ENCODE measurements around the gene CYP26B1. TPM values are rescaled to one million over a fixed set of nuclear protein-coding genes. Genes with fewer than 3 reads are reported as not detected.

Gene CYP26B1
- polyA plus RNA-seq, 1 donor (not counting 4 experiments of a cell fraction or from before 2014, with no cell fraction given): 1.2 TPM

- Histone ChIP-seq H3K79me2 (ENCODE audit: control insufficient read depth, insufficient read depth, low read length) (no peaks in the 10 kb centered on the region), H3K9me1 (ENCODE audit: control insufficient read depth, extremely low read depth, insufficient read depth, low read length) (no peaks in the 10 kb centered on the region), H3K9me3 (ENCODE audit: control insufficient read depth, low read depth, low read length) (no peaks in the 10 kb centered on the region), H3K27me3 (ENCODE audit: control insufficient read depth, extremely low read depth, insufficient read depth, low read length) (no peaks in the 10 kb centered on the region), H3K4me2 (ENCODE audit: control insufficient read depth, extremely low read depth, insufficient read depth, low read depth, low read length) (no peak overlapping the region), H3K4me3 (ENCODE audit: control insufficient read depth in 2 of 3, extremely low read depth in 1 of 3, insufficient read depth in 2 of 3, low read depth in 1 of 3, low read length in 3 of 3) (no peak overlapping the region), H3K36me3 (ENCODE audit: control insufficient read depth in 2 of 2, extremely low read depth in 1 of 2, insufficient read depth in 2 of 2, low read length in 2 of 2) (peaks cover 4 to 9% of the 10 kb centered on the region in 2 experiments), H2AFZ (ENCODE audit: control insufficient read depth, low read length) (no peak overlapping the region), H4K20me1 (ENCODE audit: control insufficient read depth, extremely low read depth, insufficient read depth, low read length) (no peaks in the 10 kb centered on the region), H3K9ac (ENCODE audit: control insufficient read depth, extremely low read depth, insufficient read depth, low read length) (no peak overlapping the region), H3K4me1 (ENCODE audit: control insufficient read depth, extremely low read depth, insufficient read depth, low read length) (no peaks in the 10 kb centered on the region), H3K27ac (ENCODE audit: control insufficient read depth, insufficient read depth, low read length) (no peak overlapping the region)
- FAIRE-seq: no peak
- dilution Hi-C loops (cut with MboI; ENCODE audit: extremely low pct_ligation_motif_present, low sequenced_read_pairs): no loop called here
- no peak for DNase-seq (ENCODE audit: low read depth, low spot score)
- no peak for TF ChIP-seq EZH2 (IDR thresholded peaks at IDR 0.05; ENCODE audit: low read length)
- TF ChIP-seq, protein P1, sequence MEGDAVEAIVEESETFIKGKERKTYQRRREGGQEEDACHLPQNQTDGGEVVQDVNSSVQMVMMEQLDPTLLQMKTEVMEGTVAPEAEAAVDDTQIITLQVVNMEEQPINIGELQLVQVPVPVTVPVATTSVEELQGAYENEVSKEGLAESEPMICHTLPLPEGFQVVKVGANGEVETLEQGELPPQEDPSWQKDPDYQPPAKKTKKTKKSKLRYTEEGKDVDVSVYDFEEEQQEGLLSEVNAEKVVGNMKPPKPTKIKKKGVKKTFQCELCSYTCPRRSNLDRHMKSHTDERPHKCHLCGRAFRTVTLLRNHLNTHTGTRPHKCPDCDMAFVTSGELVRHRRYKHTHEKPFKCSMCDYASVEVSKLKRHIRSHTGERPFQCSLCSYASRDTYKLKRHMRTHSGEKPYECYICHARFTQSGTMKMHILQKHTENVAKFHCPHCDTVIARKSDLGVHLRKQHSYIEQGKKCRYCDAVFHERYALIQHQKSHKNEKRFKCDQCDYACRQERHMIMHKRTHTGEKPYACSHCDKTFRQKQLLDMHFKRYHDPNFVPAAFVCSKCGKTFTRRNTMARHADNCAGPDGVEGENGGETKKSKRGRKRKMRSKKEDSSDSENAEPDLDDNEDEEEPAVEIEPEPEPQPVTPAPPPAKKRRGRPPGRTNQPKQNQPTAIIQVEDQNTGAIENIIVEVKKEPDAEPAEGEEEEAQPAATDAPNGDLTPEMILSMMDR (optimal IDR thresholded peaks at IDR 0.05 in 1 of 3, IDR thresholded peaks at IDR 0.05 in 1 of 3, conservative IDR thresholded peaks at IDR 0.05 in 1 of 3; ENCODE audit: extremely low read depth in 1 of 3, insufficient read depth in 2 of 3, low read length in 3 of 3): no peak
Measured at GRCh38 chr2:72176281-72176680, 28.6 kb upstream of the CYP26B1 start.

DNA sequence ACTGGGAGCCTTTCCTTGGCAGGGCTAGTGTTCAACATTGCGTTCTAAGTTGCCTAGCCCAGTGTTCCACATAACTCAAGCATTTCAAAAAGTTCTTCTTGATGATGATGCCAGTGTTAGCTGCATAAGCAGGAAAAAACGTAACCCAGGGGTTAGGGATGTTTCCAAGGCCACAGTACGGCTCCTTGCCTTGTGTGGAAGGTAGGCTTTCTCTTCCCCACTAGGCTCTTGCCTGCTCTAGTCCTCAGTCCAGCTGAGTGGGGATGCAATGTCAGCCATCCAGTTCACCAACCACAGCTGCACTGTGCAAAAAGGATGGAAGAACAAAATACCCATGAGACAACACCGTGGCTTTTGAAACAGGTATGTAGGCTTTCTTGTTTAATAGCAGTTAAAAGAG, 28.0 kb upstream of the CYP26B1 start:
- H2AFZ ChIP-seq (ENCODE audit: control insufficient read depth, low read length): no peak overlapping the region
- H3K9ac ChIP-seq (ENCODE audit: control insufficient read depth, extremely low read depth, insufficient read depth, low read length): no peak overlapping the region
- H3K27ac ChIP-seq (ENCODE audit: control insufficient read depth, insufficient read depth, low read length): no peak overlapping the region
- dilution Hi-C loops (cut with MboI; ENCODE audit: extremely low pct_ligation_motif_present, low sequenced_read_pairs): no loop called here
- FAIRE-seq (no peak), DNase-seq (ENCODE audit: low read depth, low spot score) (no peak)
- H3K4me1 ChIP-seq (ENCODE audit: control insufficient read depth, extremely low read depth, insufficient read depth, low read length): no peaks in the 10 kb centered on the region
- no peaks in the 10 kb centered on the region for H4K20me1 ChIP-seq (ENCODE audit: control insufficient read depth, extremely low read depth, insufficient read depth, low read length)
- no peak overlapping the region for H3K4me3 ChIP-seq (ENCODE audit: control insufficient read depth in 2 of 3, extremely low read depth in 1 of 3, insufficient read depth in 2 of 3, low read depth in 1 of 3, low read length in 3 of 3)
- no peaks in the 10 kb centered on the region for H3K27me3 ChIP-seq (ENCODE audit: control insufficient read depth, extremely low read depth, insufficient read depth, low read length)
- TF ChIP-seq, protein P1 (optimal IDR thresholded peaks at IDR 0.05 in 1 of 3, IDR thresholded peaks at IDR 0.05 in 1 of 3, conservative IDR thresholded peaks at IDR 0.05 in 1 of 3; ENCODE audit: extremely low read depth in 1 of 3, insufficient read depth in 2 of 3, low read length in 3 of 3): no peak
- TF ChIP-seq EZH2 (IDR thresholded peaks at IDR 0.05; ENCODE audit: low read length): no peak
- no peaks in the 10 kb centered on the region for H3K9me1 ChIP-seq (ENCODE audit: control insufficient read depth, extremely low read depth, insufficient read depth, low read length)
- peaks cover 4 to 9% of the 10 kb centered on the region in 2 experiments for H3K36me3 ChIP-seq (ENCODE audit: control insufficient read depth in 2 of 2, extremely low read depth in 1 of 2, insufficient read depth in 2 of 2, low read length in 2 of 2)
- H3K79me2 ChIP-seq (ENCODE audit: control insufficient read depth, insufficient read depth, low read length): no peaks in the 10 kb centered on the region
- H3K9me3 ChIP-seq (ENCODE audit: control insufficient read depth, low read depth, low read length): no peaks in the 10 kb centered on the region
- H3K4me2 ChIP-seq (ENCODE audit: control insufficient read depth, extremely low read depth, insufficient read depth, low read depth, low read length): no peak overlapping the region

All from keratinocyte (primary cell).